GM10266 (cell line): Measurements from ENCODE around the gene KRTAP4-5.
"Not testable (repeated sequence)": the region's sequence is repeated elsewhere in the genome, so short reads cannot be mapped to it uniquely, and the experiment has no call there.

Experiments
- DNase-seq: peaks from one replicate; pipeline ENCODE4 v3.0.0; 2012; ENCODE audit errors: extremely low spot score
- CTCF ChIP-seq: IDR thresholded peaks from 2 replicates; pipeline ENCODE4 v1.5.1; 2012; ENCODE audit warnings: mild to moderate bottlenecking, low read depth; ENCODE audit not compliant: control insufficient read depth, insufficient read depth; ENCODE audit errors: missing control alignments

Gene KRTAP4-5

GRCh38 chr17:41131979-41132378 lies 17.6 kb downstream of the KRTAP4-5 start:
- TF ChIP-seq CTCF, result no peak
- DNase-seq, result peak; percentile 17

DNA sequence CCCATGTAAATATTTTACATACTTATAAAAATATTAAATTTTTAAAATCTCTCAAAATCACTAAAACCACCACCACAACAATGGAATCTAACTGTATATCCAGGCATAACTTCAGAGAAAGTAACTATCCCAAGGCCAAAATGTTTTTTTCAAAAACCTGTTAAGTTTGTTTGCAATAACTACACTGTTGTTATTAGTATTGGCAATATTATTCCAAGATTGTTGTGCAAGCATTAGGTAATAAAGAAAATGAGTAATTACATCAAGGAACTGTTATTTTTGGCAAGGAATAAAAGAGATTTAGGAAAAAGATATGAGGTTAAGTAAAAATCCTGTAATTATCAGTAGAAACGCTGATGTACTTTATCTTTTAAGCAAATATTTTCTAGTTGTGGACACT lies 22.3 kb downstream of the KRTAP4-5 start:
- no peak for DNase-seq
- TF ChIP-seq CTCF, result no peak

DNA sequence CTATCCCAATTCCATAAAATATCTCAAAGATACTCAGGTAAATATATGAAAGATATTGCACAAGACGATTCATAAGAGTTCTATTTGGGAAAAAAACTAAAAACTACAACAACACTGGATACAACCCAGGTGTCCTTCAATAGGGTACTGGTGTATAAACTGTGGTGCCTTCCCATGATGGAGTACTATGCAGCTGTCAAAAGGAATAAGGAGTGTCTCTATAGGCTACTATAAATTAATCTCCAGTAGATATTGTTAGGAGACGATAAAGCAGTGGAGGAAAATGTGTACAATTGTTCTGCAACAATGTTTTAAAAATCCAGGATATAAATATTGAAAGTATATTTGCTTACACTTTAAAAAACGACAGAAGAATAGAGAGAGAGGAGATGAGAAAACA lies 23.2 kb downstream of the KRTAP4-5 start:
- no peak for DNase-seq
- TF ChIP-seq CTCF, result no peak

- no peak for TF ChIP-seq CTCF
- no peak for DNase-seq
These were observed 24.6 kb downstream of the KRTAP4-5 start for GRCh38 chr17:41125064-41125463.

DNA sequence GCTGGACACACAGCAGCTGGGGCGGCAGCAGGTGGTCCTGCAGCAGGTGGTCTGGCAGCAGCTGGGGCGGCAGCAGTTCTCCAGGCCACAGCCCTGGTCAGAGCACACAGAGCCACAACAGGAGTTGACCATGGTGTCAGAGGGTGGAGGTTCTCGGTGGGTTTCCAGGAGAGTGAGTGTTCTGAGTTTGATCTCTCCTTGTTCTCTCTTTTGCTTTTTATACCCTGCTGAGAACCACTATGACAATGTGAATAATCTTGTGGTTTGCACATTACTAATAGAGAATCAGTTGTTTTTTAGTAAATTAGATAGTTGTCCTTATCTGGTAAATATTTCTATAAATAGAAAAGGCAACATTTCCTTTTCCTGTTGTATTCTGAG lies 25.6 kb downstream of the KRTAP4-5 start, which contains the start of gene KRTAP4-12:
Gene KRTAP4-12, minus strand, starts transcription at position 192 of the 381 bp plus-strand sequence. Its CDS starts 60 bp downstream, at position 132.
- DNase-seq, result not testable (repeated sequence)

GRCh38 chr17:41123292-41123990 lies 26.2 kb downstream of the KRTAP4-5 start:
- DNase-seq, result not testable (repeated sequence)

GRCh38 chr17:41121742-41122141 lies 27.9 kb downstream of the KRTAP4-5 start:
- no peak for DNase-seq
- no peak for TF ChIP-seq CTCF

DNA sequence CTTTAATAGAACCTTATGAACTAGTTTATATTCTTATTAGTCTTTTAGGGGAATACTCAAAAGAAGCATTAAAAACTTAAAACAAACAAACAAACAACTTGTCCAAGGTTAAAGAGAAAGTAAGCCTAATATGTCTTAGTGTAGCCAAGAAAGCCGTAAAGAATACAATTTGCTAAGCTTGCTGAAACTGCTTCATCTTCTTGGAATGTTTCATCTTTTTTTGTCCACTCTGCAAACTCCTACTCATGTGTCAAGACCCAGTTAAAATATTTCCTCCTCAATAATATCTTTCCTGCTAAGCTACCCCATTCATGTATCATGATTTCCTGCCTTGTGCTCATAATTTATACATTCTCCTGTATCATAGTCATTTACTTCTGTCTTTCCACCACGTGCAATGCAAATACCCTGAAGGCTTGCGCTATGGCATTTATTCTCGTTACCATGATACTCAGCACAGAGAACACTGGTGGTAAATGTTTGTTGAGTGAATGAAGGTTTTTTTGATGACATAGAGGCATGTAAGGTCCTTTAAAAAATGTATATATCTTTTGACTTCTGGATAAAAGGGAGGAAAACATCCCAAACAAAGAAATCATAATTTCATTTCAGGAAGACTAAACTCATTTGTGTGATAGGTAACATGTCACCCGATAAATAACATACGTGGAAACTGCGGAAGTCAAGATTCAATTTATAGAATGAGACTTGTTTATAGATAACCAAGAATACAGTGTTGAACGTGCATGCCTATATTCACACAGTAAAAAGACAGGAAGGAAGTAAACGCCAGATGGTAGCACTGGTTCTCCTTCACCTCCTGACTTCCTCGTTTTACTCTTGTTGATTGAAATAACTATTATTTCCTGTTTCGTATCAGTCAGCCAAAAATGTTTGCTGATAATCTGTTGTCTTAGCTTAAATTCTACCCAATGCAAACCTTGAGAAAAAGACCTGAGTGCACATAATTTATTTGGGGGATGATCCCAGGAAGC lies 29.6 kb downstream of the KRTAP4-5 start:
- not testable (repeated sequence) for DNase-seq
